Right lobe of liver (tissue), 4 donors: ENCODE measurements around the gene STPG3.

Experiments used
- POLR2A ChIP-seq: fragments of 450-650 bp; IDR thresholded peaks from one replicate; pipeline ENCODE4 v1.6.1; 2017; ENCODE audit warnings: antibody characterized with exemption, mild to moderate bottlenecking
- TF ChIP-seq, protein P1 (sequence below), 4 donors: fragments of 200-600 bp in 3 of 4; fragments of 450-650 bp in 1 of 4; IDR thresholded peaks; one replicate each; pipeline versions ENCODE4 v1.5.1 to v1.8.0; 2016 to 2022; ENCODE audit warnings: antibody characterized with exemption in 4 of 4, mild to moderate bottlenecking in 2 of 4
- donor health status: DM: no; HTN: no; CAD: no.
- donor health status: DM: no; HTN: no; CAD: no.
- donor health status: DM: no; HTN: yes; CAD: no.

DNA sequence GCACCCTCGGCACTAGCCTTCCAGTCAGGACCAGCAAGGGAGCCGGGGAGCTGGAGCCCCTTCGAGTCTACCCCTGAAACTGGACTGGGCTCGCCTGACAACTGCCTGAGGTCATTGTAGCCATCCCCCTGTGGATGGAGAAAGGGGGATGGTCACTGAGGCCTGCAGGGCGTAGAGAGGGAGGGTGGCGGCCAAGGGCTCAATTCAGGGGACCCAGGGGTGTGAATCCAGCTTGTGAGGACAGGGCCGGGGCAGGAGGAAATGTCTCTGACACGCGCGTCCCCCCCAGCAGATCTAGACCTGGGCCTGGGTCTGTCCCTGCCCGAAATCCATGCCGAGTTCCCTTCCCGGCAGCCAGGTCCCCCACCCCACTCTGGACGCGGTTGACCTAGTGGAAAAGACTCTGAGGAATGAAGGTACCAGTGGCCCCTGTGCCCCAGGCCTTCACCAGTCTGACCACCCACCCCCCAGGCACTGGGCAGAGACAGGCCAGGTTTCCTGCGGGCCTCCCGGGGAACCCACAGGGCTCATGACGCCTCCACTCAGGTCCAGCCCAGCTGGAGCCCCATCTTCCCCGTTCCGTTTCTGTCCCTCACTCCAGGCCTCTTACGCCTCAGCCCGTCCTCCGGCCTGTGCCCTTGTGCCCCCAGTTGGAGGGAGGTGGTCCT, 19.6 kb upstream of the STPG3 start:
- TF ChIP-seq, protein P1, sequence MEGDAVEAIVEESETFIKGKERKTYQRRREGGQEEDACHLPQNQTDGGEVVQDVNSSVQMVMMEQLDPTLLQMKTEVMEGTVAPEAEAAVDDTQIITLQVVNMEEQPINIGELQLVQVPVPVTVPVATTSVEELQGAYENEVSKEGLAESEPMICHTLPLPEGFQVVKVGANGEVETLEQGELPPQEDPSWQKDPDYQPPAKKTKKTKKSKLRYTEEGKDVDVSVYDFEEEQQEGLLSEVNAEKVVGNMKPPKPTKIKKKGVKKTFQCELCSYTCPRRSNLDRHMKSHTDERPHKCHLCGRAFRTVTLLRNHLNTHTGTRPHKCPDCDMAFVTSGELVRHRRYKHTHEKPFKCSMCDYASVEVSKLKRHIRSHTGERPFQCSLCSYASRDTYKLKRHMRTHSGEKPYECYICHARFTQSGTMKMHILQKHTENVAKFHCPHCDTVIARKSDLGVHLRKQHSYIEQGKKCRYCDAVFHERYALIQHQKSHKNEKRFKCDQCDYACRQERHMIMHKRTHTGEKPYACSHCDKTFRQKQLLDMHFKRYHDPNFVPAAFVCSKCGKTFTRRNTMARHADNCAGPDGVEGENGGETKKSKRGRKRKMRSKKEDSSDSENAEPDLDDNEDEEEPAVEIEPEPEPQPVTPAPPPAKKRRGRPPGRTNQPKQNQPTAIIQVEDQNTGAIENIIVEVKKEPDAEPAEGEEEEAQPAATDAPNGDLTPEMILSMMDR (IDR thresholded peaks at IDR 0.05) = no peak
- no peak for TF ChIP-seq POLR2A
